HG03175 (cell line): ENCODE data around the gene INSIG1.

Source experiments
- ATAC-seq: cut with Tn5 transposase; IDR thresholded peaks from one replicate; pipeline ENCODE4 v1.9.1; 2021; ENCODE audit warnings: mild to moderate bottlenecking, moderate library complexity; ENCODE audit not compliant: unreplicated experiment

Gene INSIG1

GRCh38 chr7:155265961-155266360 is 31.7 kb upstream of the INSIG1 start:
- no peak for ATAC-seq

DNA sequence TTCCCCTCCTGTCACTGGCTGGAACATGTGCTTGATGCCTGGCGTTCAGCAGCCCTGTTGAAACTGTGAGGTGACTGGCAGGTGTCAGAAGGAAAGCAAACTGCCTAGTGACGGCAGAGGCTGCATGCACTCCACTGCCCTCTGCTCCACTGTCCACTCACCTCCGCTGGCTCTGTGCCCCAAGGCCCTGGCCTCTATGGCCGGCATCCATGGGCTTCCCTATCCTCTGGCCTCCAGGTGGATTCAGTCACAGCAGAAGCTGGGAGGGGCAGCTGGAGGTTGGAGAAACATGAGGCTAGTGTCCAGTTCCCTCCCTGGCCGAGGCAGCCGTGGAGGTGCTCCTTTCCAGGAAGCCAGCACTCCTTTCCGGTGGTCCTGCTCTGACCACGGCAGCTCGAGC is 31.2 kb upstream of the INSIG1 start:
- ATAC-seq = no peak

DNA sequence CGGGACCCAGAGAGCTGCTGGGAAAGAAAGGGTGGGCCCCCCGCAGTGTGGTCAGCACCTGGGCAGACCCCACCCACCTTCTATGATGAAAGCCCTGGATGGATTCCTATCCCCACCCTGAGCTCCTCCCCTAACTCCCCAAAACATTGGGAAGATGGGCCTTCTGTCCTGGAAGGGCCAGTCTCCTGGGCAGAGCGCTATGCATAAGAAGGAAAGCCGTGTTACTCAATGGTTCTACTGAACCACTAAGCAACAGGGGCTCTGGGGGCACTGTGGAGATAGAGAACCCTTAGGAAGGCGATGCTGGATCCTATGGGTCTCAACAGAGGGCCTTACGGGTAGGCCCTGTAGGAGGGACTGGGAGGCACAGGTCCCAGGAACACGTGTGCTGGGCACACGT is 30.7 kb upstream of the INSIG1 start:
- ATAC-seq = no peak

- ATAC-seq = no peak
Measured at GRCh38 chr7:155267436-155267835, 30.2 kb upstream of the INSIG1 start.

DNA sequence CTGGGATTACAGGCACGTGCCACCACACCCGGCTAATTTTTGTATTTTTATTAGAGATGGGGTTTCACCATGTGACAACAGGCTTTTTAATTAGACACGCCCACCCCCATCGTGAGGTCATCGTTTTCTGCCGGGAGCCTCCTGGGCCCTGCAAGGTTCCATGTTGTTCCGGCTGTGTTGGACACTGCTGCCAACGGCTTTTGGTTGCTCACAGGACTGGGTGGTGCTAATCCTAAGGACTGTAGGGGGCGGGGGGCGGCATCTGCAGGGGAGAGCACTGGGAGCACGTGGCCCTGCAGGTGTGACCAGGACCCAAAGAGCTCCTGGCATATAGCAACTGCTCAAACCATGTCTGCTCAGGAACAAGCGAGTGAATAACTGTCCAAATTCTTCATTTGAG is 29.5 kb upstream of the INSIG1 start:
- ATAC-seq = no peak

DNA sequence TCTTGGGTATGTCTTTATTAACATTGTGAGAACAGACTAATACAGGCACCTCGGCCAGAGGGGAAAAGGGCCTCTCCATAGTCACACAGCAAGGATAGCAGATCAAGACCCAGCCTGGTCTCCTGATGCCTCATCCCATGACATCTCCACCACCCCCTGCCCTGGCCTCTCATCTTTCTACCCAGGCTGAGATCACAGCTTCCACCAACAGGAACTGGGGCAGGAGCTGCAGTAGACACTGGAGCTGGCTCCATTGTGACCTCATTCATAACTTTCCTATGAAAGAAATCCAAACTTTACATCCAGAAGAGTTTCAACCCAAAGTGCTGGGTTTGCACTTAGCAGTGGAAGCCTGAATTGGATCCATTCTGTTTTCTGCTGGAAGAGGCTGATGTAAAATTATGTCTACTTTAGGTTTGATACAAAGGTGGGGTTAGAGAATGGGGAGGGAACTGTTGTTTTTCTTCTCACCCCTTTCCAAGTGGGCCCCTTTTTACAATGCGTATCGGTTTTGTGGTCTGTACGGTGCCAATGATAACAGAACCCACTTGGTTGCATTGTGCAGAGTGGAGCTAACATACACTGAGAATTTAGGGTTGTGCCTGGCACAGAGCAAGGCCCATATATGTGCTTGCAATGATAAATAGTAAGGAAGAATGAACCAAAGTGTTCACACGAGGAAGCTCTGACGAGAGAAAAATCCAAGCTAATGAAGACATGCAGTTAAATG is 28.6 kb upstream of the INSIG1 start:
- ATAC-seq = no peak

DNA sequence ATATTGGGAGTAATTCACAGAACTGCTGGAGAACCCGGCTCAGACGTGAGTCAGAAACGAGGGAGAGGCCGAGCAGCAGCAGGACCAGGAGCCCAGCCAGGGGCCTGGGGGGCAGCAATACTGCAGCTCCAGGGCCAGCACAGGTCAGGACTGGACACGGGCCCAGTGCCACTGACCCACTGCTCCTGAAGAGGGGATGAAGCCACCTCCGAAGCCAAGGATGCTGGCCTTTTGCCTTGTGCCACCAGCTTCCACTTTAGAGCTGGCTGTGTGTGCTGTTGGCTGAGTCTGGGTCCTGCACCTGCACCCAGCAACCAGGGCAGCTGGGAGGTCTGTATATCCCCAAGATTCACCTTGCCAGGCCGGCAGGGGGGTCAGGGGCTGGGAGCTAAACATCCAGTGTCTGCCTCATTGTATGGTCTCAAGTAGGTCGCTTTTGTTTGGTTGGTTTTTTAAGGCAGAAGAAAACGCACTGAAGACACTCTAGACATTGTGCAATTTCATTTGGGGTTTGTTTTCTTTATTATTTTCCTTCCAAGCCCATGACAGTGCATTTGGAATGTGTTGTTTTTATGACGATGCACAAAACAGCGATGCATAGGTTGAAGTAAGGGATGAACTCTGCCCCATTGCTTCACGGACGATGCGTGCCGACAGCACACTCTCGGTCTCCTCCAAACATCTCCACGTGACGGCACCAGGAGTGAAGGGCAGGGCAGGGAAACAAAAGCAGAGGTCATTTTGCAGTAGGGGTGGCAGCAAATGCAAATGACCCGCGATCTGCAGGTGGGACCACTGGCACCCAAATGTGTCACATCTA is 27.7 kb upstream of the INSIG1 start:
- no peak for ATAC-seq

GRCh38 chr7:155270861-155271260 is 26.8 kb upstream of the INSIG1 start:
- ATAC-seq = no peak

DNA sequence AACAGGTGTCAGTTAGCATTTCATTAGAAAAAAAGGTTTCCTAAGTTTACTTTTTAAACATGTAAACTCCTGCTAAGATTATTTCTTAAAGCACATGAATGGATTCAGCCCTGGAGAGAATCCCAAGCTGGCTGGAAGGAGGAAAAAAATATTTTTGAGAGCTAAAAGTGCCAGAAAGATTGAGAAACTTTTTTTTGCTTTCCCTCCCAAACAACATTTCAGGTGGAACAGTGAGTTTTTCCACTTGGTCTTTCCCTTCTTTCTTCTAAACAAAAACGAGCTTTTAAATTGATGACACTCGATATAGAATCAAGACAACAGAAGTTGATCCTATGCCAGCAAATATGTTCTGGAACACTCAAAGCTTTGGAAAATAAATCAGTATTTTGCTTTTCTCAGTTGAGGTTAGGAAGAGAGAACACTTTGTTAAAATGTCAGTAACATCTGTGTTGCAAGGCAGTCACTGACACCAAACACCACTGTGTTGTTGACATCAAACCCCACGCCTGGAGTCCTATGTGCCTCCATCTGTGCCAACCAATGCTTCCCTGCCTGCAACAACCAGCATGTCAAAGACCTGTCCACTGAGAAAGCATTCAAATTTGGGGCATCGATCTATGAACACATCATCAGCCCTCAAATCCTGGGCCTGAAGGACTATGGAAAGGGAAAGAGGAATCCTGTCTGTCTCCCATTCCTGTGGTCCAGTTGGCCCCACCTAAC is 22.9 kb upstream of the INSIG1 start:
- no peak for ATAC-seq

DNA sequence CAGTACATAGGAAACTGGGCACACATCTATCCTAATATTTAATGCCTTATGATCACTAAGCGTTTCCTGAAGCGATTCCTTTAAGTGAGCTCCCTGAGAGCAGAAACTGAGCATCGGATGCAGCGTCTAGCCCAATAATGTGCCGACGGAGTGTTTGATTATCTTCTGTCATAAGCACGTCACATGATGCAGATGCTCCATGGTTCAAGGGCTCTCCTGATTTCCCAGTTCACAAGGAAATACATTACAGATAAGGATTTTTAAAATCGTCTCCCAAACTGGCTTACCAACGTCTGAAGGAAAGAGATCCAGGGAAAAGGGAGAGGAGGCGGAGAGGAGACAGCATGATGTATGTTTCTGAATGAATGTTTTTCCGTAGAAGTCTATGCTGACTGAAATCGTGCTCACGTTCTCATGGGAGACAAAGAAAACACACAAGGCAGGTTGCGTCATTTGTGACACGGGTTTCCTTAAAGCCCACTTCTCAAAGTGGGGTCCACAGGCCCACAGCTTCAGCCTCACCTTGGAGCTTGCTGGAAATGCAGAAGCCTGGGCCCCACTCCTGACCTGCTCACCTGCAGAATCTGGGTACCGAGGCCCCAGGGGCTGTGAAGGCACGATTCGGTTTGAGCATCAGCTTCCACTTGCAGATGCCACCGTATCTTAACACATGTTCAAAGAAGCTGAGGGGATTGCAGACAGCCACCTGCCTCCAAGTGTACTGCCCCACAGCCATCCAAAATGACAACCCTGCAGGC is 21.5 kb upstream of the INSIG1 start:
- ATAC-seq = no peak

DNA sequence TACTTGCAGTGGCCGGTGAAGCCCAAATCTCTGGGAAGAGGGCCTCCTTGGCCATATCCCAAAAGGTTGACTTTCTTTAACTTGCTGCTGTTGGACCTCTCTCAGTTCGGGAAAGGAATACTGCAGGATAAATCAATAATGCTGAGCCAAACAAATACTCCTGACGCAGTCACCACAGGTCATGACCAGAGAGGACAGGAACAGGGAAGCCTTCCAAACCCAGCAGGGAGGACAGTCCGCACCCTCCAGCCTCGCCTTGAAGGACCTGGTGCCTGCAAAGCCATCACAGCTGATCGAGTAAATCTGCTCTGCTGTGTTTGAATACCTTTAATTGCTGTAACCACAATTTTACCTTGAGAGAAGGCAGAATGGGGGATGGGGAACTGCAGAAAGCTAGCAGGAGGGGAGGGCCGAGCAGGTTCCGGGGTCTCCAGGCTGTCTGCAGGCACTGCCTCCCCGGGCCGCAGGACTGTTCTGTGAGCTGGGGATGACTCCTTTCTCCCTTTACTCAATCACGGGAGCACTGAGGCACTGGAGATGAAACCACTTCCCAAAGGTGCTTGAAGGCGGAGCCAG is 20.8 kb upstream of the INSIG1 start:
- ATAC-seq = no peak

- no peak for ATAC-seq
Measured at GRCh38 chr7:155277385-155277994, 20.2 kb upstream of the INSIG1 start.

DNA sequence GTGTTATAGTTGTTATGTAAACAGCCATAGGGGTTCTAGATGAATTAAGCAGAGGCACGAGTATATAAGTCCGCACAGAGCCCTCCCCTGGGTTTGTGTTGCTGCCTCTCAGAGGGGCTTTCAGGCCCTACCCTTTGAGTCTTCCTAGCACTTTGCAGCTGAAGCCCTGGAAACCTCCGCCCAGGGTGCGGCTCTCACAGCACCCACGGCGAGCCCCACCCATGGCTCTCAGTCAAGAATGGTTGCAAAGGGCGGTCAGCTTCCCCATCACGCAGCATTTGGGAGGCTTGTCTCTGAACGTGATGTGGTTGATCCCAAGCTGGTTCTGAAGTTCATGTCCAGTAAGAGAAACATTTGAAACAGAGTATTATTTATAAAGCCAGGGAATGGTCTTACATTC is 18.8 kb upstream of the INSIG1 start:
- no peak for ATAC-seq

DNA sequence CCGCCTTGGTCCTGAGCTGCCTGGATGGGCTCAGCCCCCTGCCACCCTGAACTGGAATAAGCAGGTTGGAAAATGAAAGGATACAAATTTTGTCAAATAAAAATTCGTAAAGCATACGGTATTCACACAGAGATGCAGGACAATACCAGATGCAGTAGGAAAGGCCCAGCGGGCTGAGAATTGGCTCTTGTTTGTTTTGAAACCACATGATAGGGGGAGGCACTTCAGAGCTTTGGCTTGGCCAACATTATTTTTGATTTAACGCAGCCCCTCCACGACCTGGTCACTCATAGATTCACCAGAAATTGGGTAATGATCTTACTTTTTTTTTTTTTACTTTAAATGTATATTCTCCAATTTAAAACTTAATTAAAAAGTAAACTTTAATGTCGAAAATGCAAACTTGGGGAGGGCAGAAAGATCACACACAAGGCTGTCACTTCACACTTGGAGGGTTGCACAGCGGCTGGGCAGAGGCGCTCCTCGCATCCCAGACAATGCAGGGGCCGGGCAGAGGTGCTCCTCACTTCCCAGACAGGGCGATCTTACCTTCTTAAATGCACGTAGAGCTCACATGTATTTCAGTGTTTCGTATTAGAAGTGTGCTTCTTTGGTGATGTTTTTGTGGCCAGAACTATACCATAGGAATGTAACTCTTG is 17.8 kb upstream of the INSIG1 start:
- no peak for ATAC-seq

- ATAC-seq = no peak
Measured at GRCh38 chr7:155280446-155281397, 17.0 kb upstream of the INSIG1 start.

DNA sequence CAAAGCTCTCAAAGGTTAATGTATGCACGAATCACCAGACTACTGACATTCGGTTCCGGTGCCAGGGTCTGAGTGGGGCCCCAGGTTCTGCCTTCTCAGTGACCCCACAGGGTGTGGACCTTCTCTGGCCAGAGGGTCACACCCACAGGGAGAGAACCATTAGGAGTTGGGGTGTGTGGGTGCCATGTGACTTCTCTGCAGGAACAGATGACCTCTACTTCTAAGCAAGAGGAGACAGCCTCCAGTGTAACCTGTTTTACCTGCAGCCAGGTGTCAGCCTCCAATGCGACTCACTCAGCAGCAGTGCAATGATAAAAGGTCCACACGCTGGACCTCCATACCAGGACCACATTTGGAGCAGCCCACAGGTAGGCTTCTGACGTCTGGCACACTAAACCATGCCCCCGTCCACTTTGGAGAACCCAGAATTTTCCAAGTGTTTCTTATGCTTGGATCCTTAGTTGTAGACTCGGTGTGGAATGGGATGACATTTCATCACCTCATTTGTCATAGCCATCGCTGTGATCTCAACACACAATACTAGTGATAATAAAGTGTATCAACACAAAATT is 16.2 kb upstream of the INSIG1 start:
- no peak for ATAC-seq

- ATAC-seq = no peak
Measured at GRCh38 chr7:155282671-155283070, 15.0 kb upstream of the INSIG1 start.

GRCh38 chr7:155283565-155284194 is 14.0 kb upstream of the INSIG1 start:
- peak; percentile 72 for ATAC-seq
